Measurements from ENCODE around the gene DONSON. TPM values are rescaled to one million over a fixed set of nuclear protein-coding genes. Genes with fewer than 3 reads are reported as not detected.

DONSON gene
- total and polyA plus RNA-seq, 2 of the 13 experiments (the other 11 are each of a cell fraction or from before 2014, with no cell fraction given): 35.4 to 63.6 TPM

DNA sequence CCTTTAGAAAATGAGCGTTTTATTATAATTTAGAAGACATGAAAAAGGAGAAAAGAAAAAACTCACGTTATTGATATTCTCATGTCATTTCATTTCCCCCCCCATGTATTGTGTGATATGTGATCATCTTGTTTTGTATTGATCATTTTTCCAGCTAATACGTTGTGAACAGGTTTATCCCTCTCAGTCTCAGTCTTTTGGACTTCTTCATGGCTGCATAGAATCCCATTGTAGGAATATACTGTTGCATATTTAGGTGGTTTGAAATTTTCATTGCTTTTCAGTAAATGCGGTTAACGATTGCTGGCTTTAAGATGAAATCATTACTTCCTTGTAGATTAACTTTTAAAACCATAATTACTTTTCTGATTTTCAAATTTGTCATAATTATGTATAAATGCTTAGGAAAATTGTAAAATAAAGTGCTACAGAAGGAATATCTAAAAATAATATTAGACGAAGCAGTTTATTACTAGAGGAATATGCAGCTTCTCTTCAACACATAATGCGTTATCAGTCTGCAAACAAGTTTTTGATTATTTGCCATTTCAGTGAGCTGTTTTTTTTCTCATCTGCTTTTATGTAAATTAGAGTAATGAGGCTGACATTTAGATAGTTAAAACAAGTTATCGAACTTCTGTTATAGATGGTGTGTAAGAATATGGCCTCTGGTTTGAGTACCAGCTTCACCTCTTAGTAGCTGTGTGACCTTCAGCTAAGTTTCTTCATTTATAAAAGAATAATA lies 43.9 kb downstream of the DONSON start:
- DNase-seq (ENCODE audit: low spot score): no peak
- WGBS (ENCODE audit: low lambda C conversion rate): 3% methylated on average over 8 of the region's 8 CpGs

More for the DNA sequence above, 43.9 kb downstream of the DONSON start:
- H3K9me3 ChIP-seq (ENCODE audit: low read length): no peaks in the 10 kb centered on the region
- FAIRE-seq (no peak), ATAC-seq (no peak)
- BruUV-seq (replicated peaks): no TSS peak
- CTCF ChIA-PET (ENCODE audit: low intra/inter-chr PET ratio, low total read pairs): no interaction called here
- peak overlapping the region; percentile 100 for H3K9ac ChIP-seq (ENCODE audit: insufficient read depth, low read depth, low read length)
- peaks cover 26% of the 10 kb centered on the region for H3K4me1 ChIP-seq (ENCODE audit: insufficient read depth, low read length)
- POLR2A ChIA-PET: interaction anchor here (0.7 to 2.7 kb wide), 3 partner anchors 44 to 65 kb away, joined by 3 to 19 read pairs (median 5); partner anchors contain the start of genes DONSON and TMEM50B
- H3K36me3 ChIP-seq (replicated peaks in 1 of 2; ENCODE audit: control insufficient read depth in 1 of 2, insufficient read depth in 2 of 2, low read length in 2 of 2): peaks cover 2 to 22% of the 10 kb centered on the region in 2 experiments; a peak in 4 of 5 replicates
- intact Hi-C loops (cut with micrococcal nuclease; ENCODE audit: unreplicated experiment) (loop anchor here (2.0 to 5.0 kb wide), 3 partner anchors 14 to 63 kb away; partner anchors contain the start of gene DONSON), in situ Hi-C loops (cut with HindIII; ENCODE audit: extremely low pct_ligation_motif_present, low pct_unique_long_range_greater_than_20kb) (no loop called here)
- H2AFZ ChIP-seq (ENCODE audit: low read length): no peak overlapping the region
- H3K79me2 ChIP-seq (ENCODE audit: insufficient read depth, low read length): peaks cover 85% of the 10 kb centered on the region
- no peaks in the 10 kb centered on the region; a peak in 1 of 5 replicates for H3K27me3 ChIP-seq (ENCODE audit: control insufficient read depth in 1 of 2, insufficient read depth in 2 of 2, low read length in 2 of 2)
- H3K4me3 ChIP-seq (replicated peaks in 1 of 3; ENCODE audit: insufficient read depth in 1 of 3, low read depth in 2 of 3, low read length in 3 of 3): peak overlapping the region; percentile 85 to 98 (median 91); a peak in 5 of 6 replicates
- H3K27ac ChIP-seq (ENCODE audit: extremely low read length, insufficient read depth, low read length): peak overlapping the region; percentile 100
- H3K4me2 ChIP-seq (ENCODE audit: low read depth, low read length): peak overlapping the region; percentile 87
- TF ChIP-seq, protein P1, sequence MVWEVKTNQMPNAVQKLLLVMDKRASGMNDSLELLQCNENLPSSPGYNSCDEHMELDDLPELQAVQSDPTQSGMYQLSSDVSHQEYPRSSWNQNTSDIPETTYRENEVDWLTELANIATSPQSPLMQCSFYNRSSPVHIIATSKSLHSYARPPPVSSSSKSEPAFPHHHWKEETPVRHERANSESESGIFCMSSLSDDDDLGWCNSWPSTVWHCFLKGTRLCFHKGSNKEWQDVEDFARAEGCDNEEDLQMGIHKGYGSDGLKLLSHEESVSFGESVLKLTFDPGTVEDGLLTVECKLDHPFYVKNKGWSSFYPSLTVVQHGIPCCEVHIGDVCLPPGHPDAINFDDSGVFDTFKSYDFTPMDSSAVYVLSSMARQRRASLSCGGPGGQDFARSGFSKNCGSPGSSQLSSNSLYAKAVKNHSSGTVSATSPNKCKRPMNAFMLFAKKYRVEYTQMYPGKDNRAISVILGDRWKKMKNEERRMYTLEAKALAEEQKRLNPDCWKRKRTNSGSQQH (CRISPR knock-in tag; IDR thresholded peaks at IDR 0.05; ENCODE audit: low read depth): no peak
- TF ChIP-seq ZNF326 (CRISPR knock-in tag; IDR thresholded peaks at IDR 0.05; ENCODE audit: borderline replicate concordance) (no peak), ARHGAP35 (CRISPR knock-in tag; IDR thresholded peaks at IDR 0.05; ENCODE audit: borderline replicate concordance) (no peak)
- TF ChIP-seq, protein P2, sequence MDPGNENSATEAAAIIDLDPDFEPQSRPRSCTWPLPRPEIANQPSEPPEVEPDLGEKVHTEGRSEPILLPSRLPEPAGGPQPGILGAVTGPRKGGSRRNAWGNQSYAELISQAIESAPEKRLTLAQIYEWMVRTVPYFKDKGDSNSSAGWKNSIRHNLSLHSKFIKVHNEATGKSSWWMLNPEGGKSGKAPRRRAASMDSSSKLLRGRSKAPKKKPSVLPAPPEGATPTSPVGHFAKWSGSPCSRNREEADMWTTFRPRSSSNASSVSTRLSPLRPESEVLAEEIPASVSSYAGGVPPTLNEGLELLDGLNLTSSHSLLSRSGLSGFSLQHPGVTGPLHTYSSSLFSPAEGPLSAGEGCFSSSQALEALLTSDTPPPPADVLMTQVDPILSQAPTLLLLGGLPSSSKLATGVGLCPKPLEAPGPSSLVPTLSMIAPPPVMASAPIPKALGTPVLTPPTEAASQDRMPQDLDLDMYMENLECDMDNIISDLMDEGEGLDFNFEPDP (CRISPR knock-in tag; conservative IDR thresholded peaks at IDR 0.05): 0 out of 2 replicates have a peak, but pooled peaks have one; percentile 21
- peaks cover 55% of the 10 kb centered on the region for H4K20me1 ChIP-seq (ENCODE audit: insufficient read depth, low read length)
